ENCODE measurements around the gene YEATS2. TPM values are rescaled to one million over a fixed set of nuclear protein-coding genes. Genes with fewer than 3 reads are reported as not detected.
A peak's percentile ranks its signal among the peaks of the same experiment; 100 is the strongest.

The YEATS2 gene
- total RNA-seq, 1 experiment from 2014 or later: 31.0 TPM

- Histone ChIP-seq H3K9me2 (replicated peaks; ENCODE audit: low read length) (no peaks in the 10 kb centered on the region), H3K4me3 (ENCODE audit: low read length) (no peak overlapping the region), H3K9ac (ENCODE audit: low read length) (no peak overlapping the region), H3K4me1 (ENCODE audit: insufficient read depth, low read length) (no peaks in the 10 kb centered on the region), H3K27me3 (ENCODE audit: low read length) (no peaks in the 10 kb centered on the region), H2AFZ (ENCODE audit: low read length) (no peak overlapping the region), H3K36me3 (ENCODE audit: low read depth, low read length) (peaks cover 35% of the 10 kb centered on the region), H3K4me2 (ENCODE audit: low read length) (no peak overlapping the region), H3K79me2 (ENCODE audit: low read length) (no peaks in the 10 kb centered on the region), H3F3A (ENCODE audit: low read length, unreplicated experiment) (no peaks in the 10 kb centered on the region), H4K20me1 (ENCODE audit: low read length) (no peaks in the 10 kb centered on the region), H3K9me3 (ENCODE audit: low read length) (no peaks in the 10 kb centered on the region), H3K27ac (ENCODE audit: low read length) (no peak overlapping the region)
- no peak for ATAC-seq
- intact Hi-C loops (cut with micrococcal nuclease): no loop called here
- BruUV-seq (replicated peaks): no TSS peak
- no peak for DNase-seq
- POLR2A ChIA-PET (ENCODE audit: unreplicated experiment): interaction anchor here (0.6 kb wide), 1 partner anchor 84 kb away, joined by 3 read pairs; no protein-coding TSS in a partner anchor
- TF ChIP-seq CTCF (conservative IDR thresholded peaks at IDR 0.05; ENCODE audit: low read depth, low read length): no peak
- TF ChIP-seq EZH2phosphoT487 (IDR thresholded peaks at IDR 0.05; ENCODE audit: borderline replicate concordance, low read length): no peak
- TF ChIP-seq EZH2 (IDR thresholded peaks at IDR 0.05; ENCODE audit: low read length, unreplicated experiment): no peak
- CTCF ChIA-PET: no interaction called here
Observed at GRCh38 chr3:183762304-183762703, 64.7 kb downstream of the YEATS2 start.

GRCh38 chr3:183764847-183765731 lies 67.5 kb downstream of the YEATS2 start:
- no peak for TF ChIP-seq EZH2 (IDR thresholded peaks at IDR 0.05; ENCODE audit: low read length, unreplicated experiment)
- TF ChIP-seq EZH2phosphoT487 (IDR thresholded peaks at IDR 0.05; ENCODE audit: borderline replicate concordance, low read length): no peak
- TF ChIP-seq CTCF (conservative IDR thresholded peaks at IDR 0.05; ENCODE audit: low read depth, low read length): no peak
- Histone ChIP-seq H3K27me3 (ENCODE audit: low read length) (no peaks in the 10 kb centered on the region), H3K4me3 (ENCODE audit: low read length) (no peak overlapping the region), H3F3A (ENCODE audit: low read length, unreplicated experiment) (no peaks in the 10 kb centered on the region), H3K4me1 (ENCODE audit: insufficient read depth, low read length) (no peaks in the 10 kb centered on the region), H3K9me2 (replicated peaks; ENCODE audit: low read length) (no peaks in the 10 kb centered on the region), H3K36me3 (ENCODE audit: low read depth, low read length) (peaks cover 25% of the 10 kb centered on the region), H4K20me1 (ENCODE audit: low read length) (no peaks in the 10 kb centered on the region), H3K79me2 (ENCODE audit: low read length) (no peaks in the 10 kb centered on the region), H3K9me3 (ENCODE audit: low read length) (no peaks in the 10 kb centered on the region), H3K9ac (ENCODE audit: low read length) (no peak overlapping the region), H2AFZ (ENCODE audit: low read length) (no peak overlapping the region), H3K27ac (ENCODE audit: low read length) (no peak overlapping the region), H3K4me2 (ENCODE audit: low read length) (no peak overlapping the region)
- ChIA-PET CTCF (interaction anchor here (0.5 kb wide), 1 partner anchor 581 kb away, joined by 3 read pairs; no protein-coding TSS in a partner anchor), POLR2A (ENCODE audit: unreplicated experiment) (no interaction called here)
- BruUV-seq (replicated peaks): no TSS peak
- ATAC-seq (peak; percentile 39), DNase-seq (peak; percentile 44)
- intact Hi-C loops (cut with micrococcal nuclease): loop anchor here (5.0 kb wide), 1 partner anchor 378 kb away; no protein-coding TSS in a partner anchor

GRCh38 chr3:183766107-183766506 lies 68.5 kb downstream of the YEATS2 start:
- Histone ChIP-seq H3F3A (ENCODE audit: low read length, unreplicated experiment) (no peaks in the 10 kb centered on the region), H3K4me2 (ENCODE audit: low read length) (no peak overlapping the region), H3K9ac (ENCODE audit: low read length) (no peak overlapping the region), H4K20me1 (ENCODE audit: low read length) (no peaks in the 10 kb centered on the region), H3K4me1 (ENCODE audit: insufficient read depth, low read length) (no peaks in the 10 kb centered on the region), H3K36me3 (ENCODE audit: low read depth, low read length) (peaks cover 20% of the 10 kb centered on the region), H3K79me2 (ENCODE audit: low read length) (no peaks in the 10 kb centered on the region), H2AFZ (ENCODE audit: low read length) (no peak overlapping the region), H3K4me3 (ENCODE audit: low read length) (no peak overlapping the region), H3K9me3 (ENCODE audit: low read length) (no peaks in the 10 kb centered on the region), H3K27ac (ENCODE audit: low read length) (no peak overlapping the region), H3K27me3 (ENCODE audit: low read length) (no peaks in the 10 kb centered on the region), H3K9me2 (replicated peaks; ENCODE audit: low read length) (no peaks in the 10 kb centered on the region)
- BruUV-seq (replicated peaks): no TSS peak
- DNase-seq (no peak), ATAC-seq (no peak)
- intact Hi-C loops (cut with micrococcal nuclease): loop anchor here (5.0 kb wide), 1 partner anchor 379 kb away; no protein-coding TSS in a partner anchor
- POLR2A ChIA-PET (ENCODE audit: unreplicated experiment): no interaction called here
- TF ChIP-seq CTCF (conservative IDR thresholded peaks at IDR 0.05; ENCODE audit: low read depth, low read length): no peak
- TF ChIP-seq EZH2 (IDR thresholded peaks at IDR 0.05; ENCODE audit: low read length, unreplicated experiment): no peak
- no peak for TF ChIP-seq EZH2phosphoT487 (IDR thresholded peaks at IDR 0.05; ENCODE audit: borderline replicate concordance, low read length)
- CTCF ChIA-PET: no interaction called here

Measured in PC-3 (cell line).